Left cardiac atrium (tissue), 4 donors: ENCODE measurements around the gene ARHGEF39. TPM values are rescaled to one million over a fixed set of nuclear protein-coding genes. Genes with fewer than 3 reads are reported as not detected.
A peak's percentile ranks its signal among the peaks of the same experiment; 100 is the strongest.
"Not testable (repeated sequence)": the region's sequence is repeated elsewhere in the genome, so short reads cannot be mapped to it uniquely, and the experiment has no call there.

Source experiments
- ATAC-seq, 2 donors: fragments of 200-7000 bp; cut with Tn5 transposase; one replicate each; pipeline ENCODE4 v1.9.1; 2020; ENCODE audit warnings: mild to moderate bottlenecking in 2 of 2, moderate library complexity in 2 of 2
- DNase-seq: peaks from one replicate; pipeline ENCODE4 v3.0.0-alpha.2; 2020
- intact Hi-C, 2 donors: fragments of 100-400 bp; cut with DNase I; formaldehyde crosslinking; loops; one replicate each; pipeline versions ENCODE4 v1.14.1 to v1.15.1; 2022 to 2023
- total RNA-seq, 2 donors: library from RNA; stranded (reverse); fragmentation: NEBNext Ultra II Directional; extraction: Animal tissue kit (Norgen Biotek cat#: 25700); gene quantifications; one replicate each; pipeline ENCODE4 v1.2.1, GENCODE V29; 2021
- donor health status: DM: no; HTN: yes; CAD: no.
- donor health status: DM: no; HTN: yes; CAD: no; lungs with severe emphysema.
- donor health status: DM: yes; HTN: yes; CAD: no.
- donor health status: Dilated cardiomyopathy.

The ARHGEF39 gene
- total RNA-seq, 2 donors from 2014 or later: 0.18 to 0.84 TPM

DNA sequence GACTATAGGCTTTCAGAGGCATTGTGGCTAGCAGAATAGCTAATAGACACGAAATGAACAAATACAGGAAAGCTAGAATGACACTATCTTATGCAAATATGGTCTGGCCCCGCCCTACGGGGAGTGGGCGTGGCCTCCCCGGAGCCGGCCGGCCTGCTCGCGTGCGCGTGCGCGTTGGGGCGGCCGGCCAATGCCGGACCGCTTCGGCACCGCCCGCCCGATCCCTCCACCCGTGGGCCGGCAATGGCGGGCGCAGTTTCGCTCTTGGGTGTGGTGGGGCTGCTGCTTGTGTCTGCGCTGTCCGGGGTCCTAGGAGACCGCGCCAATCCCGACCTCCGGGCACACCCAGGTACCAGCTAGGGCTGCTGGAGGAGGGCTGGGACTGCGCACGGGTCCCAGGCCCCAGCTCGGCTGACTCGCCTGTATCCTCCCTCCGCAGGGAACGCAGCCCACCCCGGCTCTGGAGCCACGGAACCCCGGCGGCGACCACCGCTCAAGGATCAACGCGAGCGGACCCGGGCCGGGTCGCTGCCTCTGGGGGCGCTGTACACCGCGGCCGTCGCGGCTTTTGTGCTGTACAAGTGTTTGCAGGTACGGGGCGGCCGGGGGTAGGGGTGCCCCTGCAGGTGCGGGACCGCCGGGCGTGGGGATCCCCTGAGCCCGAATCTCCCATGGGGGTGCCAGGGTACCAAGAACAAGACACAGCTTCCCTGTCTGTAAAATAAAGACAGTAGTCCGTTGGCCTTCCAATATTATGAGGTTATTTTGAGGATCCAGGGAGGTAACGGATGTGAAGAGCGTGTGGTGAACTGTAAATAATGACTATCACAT, 6.6 kb downstream of the ARHGEF39 start, which contains the start of gene CCDC107:
TSS of gene CCDC107 (plus strand) at position 156 of the 831 bp plus-strand sequence. CDS start at position 244, 88 bp downstream.
- intact Hi-C loops: no loop called here
- ATAC-seq: peak; percentile 82 to 83
- DNase-seq: peak; percentile 90

DNA sequence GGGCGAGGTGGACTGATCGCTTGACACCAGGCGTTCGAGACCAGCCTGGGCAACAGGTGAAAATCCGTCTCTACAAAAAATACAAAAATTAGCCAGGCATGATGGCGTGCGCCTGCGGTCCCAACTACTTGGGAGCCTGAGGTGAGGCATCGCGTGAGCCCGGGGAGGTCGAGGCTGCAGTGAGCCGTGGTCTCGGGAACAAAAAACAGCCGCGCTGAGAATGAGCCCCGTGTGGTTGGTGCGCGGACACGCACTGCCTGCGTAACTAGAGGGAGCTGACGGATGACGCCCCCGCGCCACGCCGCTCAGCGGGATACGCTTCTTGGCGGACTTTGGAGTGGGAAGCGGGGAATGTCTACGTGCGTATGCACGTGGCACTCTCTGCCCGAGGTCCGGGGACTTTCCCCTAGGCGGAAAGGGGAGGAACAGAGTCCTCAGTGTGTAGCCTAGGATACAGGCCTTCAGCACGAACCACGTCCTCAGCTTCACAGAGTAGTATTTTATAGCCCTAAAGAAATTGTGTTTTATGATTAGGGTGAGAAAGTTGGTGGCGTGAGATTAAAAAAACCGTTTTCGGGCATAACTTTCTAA, 7.4 kb downstream of the ARHGEF39 start, which contains the start of gene RMRP:
TSS of gene RMRP (minus strand) at position 474 of the 591 bp plus-strand sequence.
- DNase-seq (peak; percentile 99), ATAC-seq (peak; percentile 95 to 97)
- intact Hi-C loops: no loop called here

DNA sequence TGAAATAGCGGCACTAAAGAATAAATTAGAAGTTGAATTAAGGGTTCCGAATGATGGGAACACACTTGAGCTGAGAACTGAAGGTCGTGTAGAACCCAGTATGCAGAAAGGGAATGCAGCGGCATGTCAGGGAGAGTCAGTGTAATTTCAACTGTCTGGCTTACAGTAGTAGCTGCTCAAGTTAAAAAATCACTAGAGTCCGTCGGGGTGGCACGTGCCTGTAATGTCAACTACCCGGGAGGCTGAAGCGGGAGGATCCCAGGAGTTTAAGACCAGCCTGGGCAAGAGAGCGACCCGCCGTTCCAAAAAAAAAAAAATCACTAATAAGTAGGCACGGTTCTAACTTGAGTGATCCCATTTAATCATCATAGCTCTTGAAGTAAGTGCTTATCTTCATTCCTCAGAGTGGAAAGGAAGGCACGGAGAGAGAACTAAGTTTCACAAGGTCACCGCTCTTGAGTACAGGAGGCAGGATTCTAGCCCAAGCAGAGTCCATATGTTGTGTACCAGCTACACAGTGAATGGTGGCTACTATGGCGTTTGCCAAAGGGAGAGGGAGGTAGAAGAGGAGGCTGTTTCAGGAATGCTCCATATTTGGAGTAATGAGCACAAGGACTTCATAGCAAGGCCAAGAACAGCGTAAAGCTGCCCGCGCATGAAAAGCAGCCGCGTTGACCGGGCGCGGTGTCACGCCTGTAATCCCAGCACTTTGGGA, 8.0 kb downstream of the ARHGEF39 start:
- DNase-seq: no peak

DNA sequence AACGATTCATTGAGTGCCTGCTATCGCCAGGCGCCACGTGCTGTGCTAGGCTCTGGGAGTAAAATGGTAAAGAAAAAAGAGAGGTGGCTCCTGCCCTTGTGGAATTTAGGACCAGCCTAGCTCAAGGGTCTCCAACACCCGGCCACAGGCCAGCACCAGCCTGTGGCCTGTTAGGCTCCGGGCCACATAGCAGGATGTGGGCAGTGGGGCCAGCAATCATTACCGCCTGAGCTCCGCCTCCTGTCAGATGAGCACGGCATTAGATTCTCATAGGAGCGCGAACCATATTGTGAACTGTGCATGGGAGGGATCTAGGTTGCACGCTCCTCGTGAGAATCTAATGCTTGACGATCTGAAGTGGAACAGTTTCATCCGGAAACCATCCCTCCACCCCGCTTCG, 8.6 kb downstream of the ARHGEF39 start:
- ATAC-seq (no peak), DNase-seq (no peak)
- intact Hi-C loops: no loop called here

More for the DNA sequence above, 8.0 kb downstream of the ARHGEF39 start:
- peak; percentile 7 to 17 for ATAC-seq
- intact Hi-C loops: no loop called here

DNA sequence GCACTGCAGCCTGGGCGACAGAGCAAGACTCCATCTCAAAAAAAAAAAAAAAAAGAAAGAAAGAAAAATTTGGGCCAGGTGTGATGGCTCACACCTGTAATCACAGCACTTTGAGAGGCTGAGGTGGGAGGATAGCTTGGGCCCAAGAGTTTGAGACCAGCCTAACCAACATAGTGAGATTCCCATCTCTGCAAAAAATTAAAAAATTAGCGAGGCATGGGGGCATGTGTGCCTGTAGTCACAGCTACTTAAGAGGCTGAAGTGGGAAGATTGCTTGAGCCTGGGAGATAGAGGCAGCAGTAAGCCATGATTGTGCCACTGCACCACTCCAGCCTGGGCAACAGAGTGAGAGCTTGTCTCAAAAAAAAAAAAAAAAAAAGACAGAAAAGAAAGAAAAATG, 11.4 kb downstream of the ARHGEF39 start:
- ATAC-seq (no peak), DNase-seq (no peak)
- intact Hi-C loops: no loop called here

DNA sequence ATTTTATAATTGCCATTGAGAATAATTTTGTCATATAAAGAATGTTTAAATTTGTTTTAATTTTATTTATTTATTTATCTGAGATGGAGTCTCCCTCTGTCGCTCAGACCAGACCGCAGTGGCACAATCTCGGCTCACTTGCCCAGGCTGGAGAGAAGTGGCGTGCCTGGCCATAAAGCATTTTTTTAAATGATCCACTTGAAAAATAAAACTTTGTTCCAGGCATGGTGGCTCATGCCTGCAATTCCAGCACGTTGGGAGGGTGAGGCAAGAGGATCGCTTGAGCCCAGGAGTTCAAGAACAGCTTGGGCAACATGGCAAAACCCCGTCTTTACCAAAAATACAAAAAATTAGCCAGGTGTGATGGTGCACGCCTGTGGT, 12.2 kb downstream of the ARHGEF39 start:
- intact Hi-C loops: no loop called here
- DNase-seq (no peak), ATAC-seq (no peak)

DNA sequence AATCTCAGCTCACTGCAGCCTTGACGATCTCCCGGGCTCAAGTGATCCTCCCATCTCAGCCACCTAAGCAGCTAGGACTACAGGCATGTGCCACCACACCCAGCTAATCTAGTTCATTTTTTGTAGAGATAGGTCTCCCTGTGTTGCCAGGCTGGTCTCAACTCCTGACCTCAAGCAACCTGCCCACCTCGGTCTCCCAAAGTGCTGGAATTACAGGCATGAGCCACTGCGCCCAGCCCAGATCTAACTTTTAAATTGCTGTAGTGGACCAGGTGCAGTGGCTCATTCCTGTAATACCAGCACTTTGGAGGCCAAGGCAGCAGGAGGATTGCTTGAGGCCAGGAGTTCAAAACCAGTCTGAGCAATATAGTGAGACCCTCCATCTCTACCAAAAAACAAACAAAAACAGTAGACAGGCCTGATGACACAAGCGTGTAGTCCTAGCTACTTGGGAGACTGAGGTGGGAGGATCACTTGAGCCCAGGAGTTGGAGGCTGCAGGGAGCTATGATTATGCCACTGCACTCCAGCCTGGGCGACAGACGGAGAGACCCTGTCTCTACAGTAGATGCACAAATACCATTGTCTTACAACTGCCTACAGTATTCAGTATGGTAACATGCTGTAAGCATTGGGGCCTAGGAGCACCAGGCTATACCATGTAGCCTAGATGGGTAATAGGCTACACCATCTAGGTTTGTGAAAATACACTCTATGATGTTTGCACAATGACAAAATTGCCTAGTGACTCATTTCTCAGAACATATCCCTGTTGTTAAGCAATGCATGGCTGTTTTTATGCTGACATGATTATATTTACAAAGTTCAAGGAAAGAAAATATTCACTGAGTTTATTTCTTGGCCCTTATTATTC, 12.8 kb downstream of the ARHGEF39 start:
- intact Hi-C loops: no loop called here
- ATAC-seq (no peak), DNase-seq (no peak)

DNA sequence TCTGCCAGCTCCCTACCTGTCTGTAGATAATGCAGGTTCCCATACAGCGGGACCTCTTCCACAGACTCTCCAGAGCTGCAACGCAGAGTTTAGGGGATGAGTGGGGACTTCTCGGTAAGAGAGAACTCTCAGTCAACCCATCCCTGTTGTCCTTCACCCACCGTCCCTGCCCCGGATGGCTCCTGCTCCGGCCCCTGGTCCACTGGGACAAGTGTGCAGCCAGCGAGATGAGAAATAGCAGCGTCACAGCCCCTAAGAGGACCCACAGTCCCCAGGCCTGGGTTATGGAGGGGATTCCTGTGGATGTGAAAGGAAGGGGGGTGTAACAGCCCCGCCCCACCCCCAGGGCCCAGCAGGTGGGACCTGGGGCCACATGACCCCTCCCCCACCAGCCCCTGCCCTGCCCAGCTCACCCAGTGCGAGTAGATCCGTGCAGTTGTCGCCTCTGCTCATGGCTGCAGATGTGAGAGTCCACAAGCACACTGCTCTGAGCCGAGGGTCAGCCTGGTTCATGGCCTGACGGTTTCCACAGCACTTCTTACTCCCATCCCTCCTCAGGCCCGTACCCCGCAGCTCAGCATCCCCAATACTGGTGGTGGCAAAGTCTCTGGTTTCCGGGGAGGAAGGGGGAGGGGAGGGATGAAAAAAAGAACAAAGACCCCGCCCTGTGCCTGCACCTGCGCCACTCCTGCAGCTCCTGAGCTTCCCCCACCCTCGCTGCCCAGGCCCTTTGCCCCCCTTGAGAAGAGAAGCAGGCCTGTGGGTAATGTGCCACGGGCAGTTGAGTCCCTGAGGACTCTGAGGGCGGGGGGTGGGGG, 14.4 kb downstream of the ARHGEF39 start, which contains the start of gene SIT1:
TSS of gene SIT1 (minus strand) at position 591 of the 818 bp plus-strand sequence. CDS start at position 513, 78 bp downstream.
- intact Hi-C loops: no loop called here
- no peak for ATAC-seq

DNA sequence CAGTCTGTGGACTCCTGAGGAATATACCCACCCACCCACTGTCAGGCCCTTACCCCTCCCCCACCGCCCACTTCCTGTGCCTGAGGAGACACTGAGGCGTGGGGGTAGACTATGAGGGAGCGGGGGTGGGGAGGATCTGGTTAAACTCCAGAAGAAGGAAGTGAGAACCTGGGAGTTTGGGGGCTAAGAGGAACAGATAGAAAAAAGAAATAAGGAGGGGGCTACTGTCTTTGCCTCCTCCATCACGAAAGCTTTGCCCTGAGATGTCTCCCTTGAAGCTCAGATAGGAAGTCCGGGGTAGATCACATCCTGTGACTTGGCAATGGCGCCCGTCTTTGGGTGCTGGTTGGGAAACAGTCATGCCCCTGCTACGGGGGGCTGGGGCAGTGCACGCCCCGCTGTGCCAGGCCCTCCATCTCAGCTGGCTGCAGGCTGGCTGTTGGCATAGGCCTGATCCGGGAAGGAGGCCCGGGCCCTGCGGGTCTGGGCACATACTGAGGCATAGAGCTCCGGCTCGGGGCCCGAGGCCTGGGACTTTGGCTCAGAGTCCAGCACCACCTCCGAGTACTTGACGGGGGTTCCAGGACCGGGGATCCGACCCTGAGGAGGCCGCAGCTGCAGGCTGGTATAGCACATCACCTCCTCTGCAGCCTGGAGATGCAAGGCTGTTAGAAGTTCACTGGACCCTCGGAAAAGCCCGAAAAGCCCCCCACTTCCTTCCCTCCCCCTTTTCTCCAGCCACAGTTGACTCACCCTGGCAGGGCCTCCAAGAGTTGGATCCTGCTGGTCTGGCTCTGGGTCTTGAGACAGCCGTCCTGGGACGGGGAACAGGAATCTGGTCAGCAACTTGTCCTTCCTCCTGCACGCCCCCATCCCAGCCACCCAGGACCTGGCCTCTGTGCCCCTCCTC, 15.3 kb downstream of the ARHGEF39 start:
- ATAC-seq (peak; percentile 3), DNase-seq (peak; percentile 69)

More for the DNA sequence above, 14.4 kb downstream of the ARHGEF39 start, which contains the start of gene SIT1:
- DNase-seq: no peak

DNA sequence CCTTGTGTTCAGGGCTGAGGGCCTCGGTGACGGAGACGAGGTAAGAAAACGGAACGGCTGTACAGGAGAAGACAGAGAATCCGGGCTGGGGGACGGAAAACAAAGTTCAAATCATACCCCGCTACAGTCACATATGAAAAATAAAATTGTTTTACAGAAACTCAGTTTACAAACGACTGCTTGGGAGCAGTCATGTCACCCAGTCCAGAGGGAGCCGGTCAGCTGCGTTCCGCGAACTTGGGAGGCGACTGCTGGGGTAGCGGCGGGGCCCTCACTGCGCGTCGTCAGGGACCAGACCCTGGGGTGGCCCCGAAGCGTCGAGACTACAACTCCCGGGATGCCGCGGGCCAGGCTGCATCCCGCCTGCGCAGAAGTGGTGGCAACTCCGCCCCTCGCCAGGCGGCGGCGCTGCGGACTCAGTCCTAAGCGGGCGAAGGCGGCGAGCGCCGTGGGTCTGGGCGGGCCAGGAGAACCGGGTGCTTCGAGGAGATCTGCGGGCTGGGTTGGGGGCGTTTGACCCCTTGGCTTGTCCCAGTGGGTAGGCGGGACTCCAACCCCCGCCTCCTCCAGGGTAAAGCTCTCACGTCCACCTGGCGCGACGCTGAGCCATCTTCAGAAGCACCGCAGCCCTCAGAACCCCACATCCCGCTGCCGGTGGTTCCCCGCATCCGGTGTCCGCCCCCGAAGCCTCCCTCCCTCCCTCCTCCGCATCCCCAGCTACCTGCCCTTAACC, 18.3 kb downstream of the ARHGEF39 start:
- ATAC-seq: peak; percentile 95 to 96
- intact Hi-C loops: loop anchor here in 1 of 2 donors (5.0 kb wide), 1 partner anchor 236 kb away; no protein-coding TSS in a partner anchor
- DNase-seq: peak; percentile 95

More for the DNA sequence above, 15.3 kb downstream of the ARHGEF39 start:
- intact Hi-C loops: loop anchor here in 1 of 2 donors (5.0 kb wide), 1 partner anchor 233 kb away; no protein-coding TSS in a partner anchor

DNA sequence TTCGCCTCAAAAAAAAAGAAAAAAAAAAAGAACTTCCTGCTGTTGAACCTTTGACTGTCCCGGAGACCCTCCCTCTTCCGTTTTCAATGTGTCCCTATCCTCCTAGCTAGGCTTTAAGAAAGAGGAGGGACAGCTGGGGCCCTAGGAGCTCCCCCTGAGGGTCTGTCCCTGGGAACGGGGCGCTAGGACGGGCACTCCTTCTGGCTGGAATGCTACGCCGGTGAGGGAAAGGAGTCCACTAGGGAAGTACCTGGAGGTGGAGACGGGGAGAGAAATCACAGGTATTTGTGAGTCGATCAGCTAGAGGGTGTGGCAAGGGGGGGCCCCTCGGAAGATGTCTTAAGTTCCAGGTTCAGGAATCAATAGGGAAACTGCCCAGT, 18.9 kb downstream of the ARHGEF39 start:
- intact Hi-C loops: loop anchor here in 1 of 2 donors (5.0 kb wide), 1 partner anchor 236 kb away; no protein-coding TSS in a partner anchor
- DNase-seq: peak; percentile 30
- ATAC-seq: peak; percentile 17 to 36

DNA sequence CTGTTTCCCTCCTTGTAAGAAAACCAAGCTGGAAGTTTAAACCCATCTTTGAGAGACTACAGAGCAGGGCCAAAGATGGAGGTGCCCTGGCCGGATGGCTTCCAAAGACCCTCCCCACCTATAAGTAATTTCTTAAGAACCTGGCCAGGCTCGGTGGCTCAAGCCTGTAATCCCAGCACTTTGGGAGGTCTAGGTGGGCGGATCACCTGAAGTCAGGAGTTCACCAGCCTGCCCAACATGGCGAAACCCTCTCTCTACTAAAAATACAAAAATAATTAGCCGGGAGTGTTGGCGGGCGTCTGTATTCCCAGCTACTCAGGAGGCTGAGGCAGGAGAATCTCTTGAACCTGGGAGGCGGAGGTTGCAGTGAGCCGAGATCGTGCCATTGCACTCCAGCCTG, 19.3 kb downstream of the ARHGEF39 start:
- DNase-seq, ATAC-seq: not testable (repeated sequence)
- intact Hi-C loops: loop anchor here in 1 of 2 donors (5.0 kb wide), 1 partner anchor 237 kb away; no protein-coding TSS in a partner anchor

DNA sequence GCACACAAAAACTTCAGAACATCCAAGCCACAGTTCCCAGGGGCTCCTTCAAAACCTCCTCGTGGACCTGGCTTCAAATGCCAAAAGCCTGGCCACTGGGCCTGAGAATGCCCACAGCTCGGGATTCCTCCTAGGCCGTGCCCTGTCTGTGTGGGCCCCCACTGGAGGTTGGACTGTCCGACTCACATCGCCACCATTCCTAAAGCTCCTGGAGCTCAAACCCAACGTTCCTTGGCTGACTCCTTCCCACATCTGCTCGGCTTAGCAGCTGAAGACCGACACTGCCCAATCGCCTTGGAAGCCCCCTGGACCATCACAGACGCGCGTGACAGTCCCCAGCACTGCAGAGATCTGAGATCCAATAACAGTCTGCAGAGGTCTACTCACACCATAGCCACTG, 21.9 kb downstream of the ARHGEF39 start:
- DNase-seq (no peak), ATAC-seq (no peak)

DNA sequence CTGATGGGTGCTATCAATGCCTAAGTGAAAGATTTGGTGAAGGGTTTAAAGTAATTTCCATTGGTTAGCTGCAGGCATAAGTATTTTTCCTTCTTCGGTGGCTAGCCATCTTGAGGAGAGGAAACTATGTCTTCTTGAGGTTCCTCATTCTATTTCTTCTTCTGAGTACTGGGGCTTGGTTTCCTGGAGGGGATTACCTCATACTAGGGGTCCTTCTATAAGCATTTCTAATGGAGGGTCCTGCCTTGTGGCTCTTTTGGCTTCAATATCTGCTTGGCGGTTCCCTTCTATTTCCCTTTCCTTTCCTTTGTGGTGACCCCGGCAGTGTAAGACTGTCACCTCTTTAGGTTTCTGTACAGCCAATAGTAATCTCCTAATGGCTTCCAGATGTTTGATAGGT, 23.5 kb downstream of the ARHGEF39 start:
- DNase-seq, ATAC-seq, intact Hi-C loops: not testable (repeated sequence)

More for the DNA sequence above, 21.9 kb downstream of the ARHGEF39 start:
- intact Hi-C loops: no loop called here

DNA sequence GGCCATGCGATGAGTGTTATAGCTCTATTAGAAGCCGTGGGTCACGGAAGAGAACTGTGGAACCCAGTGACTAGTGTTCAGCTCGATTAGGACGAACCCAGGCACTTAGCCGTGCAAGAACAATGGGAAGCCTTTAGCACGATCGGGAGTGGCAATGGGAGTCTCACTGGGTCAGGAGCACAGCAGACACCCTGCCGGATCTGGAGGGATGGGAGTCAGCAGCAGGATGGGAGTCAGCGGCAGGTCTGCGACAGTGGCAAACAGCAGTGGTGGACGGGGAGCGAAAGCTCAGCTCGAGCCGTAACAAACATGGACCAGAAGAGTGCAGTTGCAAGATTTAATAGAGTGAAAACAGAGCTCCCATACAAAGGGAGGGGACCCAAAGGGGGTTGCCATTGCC, 24.6 kb downstream of the ARHGEF39 start:
- DNase-seq, ATAC-seq, intact Hi-C loops: not testable (repeated sequence)

DNA sequence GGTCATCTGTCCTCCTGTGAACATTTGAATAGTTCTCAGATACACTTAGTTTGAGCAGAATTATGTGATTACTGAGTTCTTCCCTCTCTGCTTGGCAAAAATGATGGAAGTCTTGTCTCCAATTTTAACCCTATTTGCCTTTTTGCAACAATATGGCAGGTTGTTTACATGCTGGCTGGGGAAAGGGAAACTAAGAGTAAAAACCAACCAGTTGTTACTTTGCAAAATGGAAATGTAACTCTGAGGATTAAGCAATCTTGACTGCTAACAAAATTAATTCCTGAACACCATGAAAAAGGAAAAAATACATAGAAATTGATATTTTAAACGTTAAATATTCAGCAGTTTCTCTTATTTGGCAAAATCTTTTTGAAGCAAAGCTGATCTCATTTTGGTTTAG, 25.4 kb downstream of the ARHGEF39 start:
- intact Hi-C loops: no loop called here
- DNase-seq (no peak), ATAC-seq (no peak)
